ENCODE results near the gene PAPSS2. TPM values are rescaled to one million over a fixed set of nuclear protein-coding genes. Genes with fewer than 3 reads are reported as not detected.

PAPSS2 gene
- total RNA-seq, 1 donor from 2014 or later: 7.3 TPM

DNA sequence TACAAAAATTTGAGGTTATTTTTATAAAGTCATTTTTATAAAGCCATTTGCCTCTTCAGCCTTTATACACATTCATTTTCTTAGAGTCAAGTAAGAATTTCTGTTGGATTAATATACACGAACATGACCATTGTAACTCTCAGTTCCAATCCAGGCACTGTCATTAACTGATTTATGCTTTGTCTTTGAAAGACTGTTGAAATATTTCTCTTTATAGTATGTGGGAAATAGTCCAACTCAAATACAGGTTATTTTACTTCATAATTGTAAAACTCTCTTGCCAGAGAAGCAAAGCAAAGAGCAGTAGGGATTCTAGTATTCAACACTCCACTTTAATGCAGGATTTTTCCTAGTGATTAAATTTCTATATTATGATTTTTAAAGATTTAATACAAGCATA is 36.5 kb upstream of the PAPSS2 start:
- Mint-ChIP-seq H3K36me3 (ENCODE audit: insufficient read depth) (no peaks in the 10 kb centered on the region), H3K9me3 (ENCODE audit: low read depth) (no peaks in the 10 kb centered on the region), H3K4me1 (ENCODE audit: low read depth) (peaks cover 17% of the 10 kb centered on the region), H3K27ac (no peak overlapping the region), H3K4me3 (ENCODE audit: low read depth) (no peak overlapping the region), H3K27me3 (no peaks in the 10 kb centered on the region)
- no peak for TF ChIP-seq CTCF (IDR thresholded peaks at IDR 0.05; ENCODE audit: unreplicated experiment)
- DNase-seq (ENCODE audit: low spot score, unreplicated experiment): no peak

DNA sequence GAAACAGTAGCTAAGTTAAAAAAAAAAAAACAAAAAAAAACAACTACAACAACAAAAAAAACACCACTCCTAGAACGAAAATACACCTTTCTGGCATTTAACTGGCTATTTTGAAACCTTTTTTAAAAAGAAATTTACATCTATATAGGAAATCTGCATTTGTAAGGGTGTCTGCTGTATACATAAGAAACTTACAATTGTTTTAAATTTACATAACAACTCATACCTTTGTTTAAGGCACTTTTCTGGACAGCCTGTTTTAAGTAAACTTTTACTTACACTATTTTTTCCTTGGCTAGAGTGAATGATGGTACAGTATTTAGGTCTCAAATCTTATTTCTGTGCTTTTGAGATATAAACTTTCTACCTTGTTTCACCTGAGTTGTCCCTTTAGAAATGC is 34.0 kb upstream of the PAPSS2 start:
- H3K27me3 Mint-ChIP-seq: no peaks in the 10 kb centered on the region
- no peaks in the 10 kb centered on the region for H3K9me3 Mint-ChIP-seq (ENCODE audit: low read depth)
- H3K4me3 Mint-ChIP-seq (ENCODE audit: low read depth): no peak overlapping the region
- no peak for DNase-seq (ENCODE audit: low spot score, unreplicated experiment)
- H3K27ac Mint-ChIP-seq: no peak overlapping the region
- no peaks in the 10 kb centered on the region for H3K36me3 Mint-ChIP-seq (ENCODE audit: insufficient read depth)
- H3K4me1 Mint-ChIP-seq (ENCODE audit: low read depth): no peaks in the 10 kb centered on the region
- no peak for TF ChIP-seq CTCF (IDR thresholded peaks at IDR 0.05; ENCODE audit: unreplicated experiment)

GRCh38 chr10:87626422-87626892 is 33.2 kb upstream of the PAPSS2 start:
- no peak overlapping the region for H3K27ac Mint-ChIP-seq
- no peaks in the 10 kb centered on the region for H3K4me1 Mint-ChIP-seq (ENCODE audit: low read depth)
- no peaks in the 10 kb centered on the region for H3K27me3 Mint-ChIP-seq
- no peak overlapping the region for H3K4me3 Mint-ChIP-seq (ENCODE audit: low read depth)
- DNase-seq (ENCODE audit: low spot score, unreplicated experiment): no peak
- H3K36me3 Mint-ChIP-seq (ENCODE audit: insufficient read depth): no peaks in the 10 kb centered on the region
- TF ChIP-seq CTCF (IDR thresholded peaks at IDR 0.05; ENCODE audit: unreplicated experiment): no peak
- no peaks in the 10 kb centered on the region for H3K9me3 Mint-ChIP-seq (ENCODE audit: low read depth)

DNA sequence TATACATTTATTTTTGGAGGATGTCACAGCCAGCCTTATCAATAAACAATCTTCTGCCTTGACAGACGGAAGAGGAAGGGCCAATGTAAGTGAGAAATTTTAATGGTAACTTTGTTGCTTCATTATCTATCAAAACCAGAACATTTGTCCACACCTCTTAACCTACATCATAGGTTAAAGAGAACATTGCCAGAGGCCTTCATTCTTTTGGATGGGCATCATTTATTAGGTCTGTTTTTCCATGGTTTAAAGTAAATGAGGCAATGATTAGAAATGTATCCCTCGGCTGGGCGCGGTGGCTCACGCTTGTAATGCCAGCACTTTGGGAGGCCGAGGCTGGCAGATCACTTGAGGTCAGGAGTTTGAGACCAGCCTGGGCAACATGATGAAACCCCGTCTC is 29.5 kb upstream of the PAPSS2 start:
- no peaks in the 10 kb centered on the region for H3K36me3 Mint-ChIP-seq (ENCODE audit: insufficient read depth)
- H3K4me1 Mint-ChIP-seq (ENCODE audit: low read depth): no peaks in the 10 kb centered on the region
- peaks cover 3% of the 10 kb centered on the region for H3K27me3 Mint-ChIP-seq
- H3K27ac Mint-ChIP-seq: no peak overlapping the region
- TF ChIP-seq CTCF (IDR thresholded peaks at IDR 0.05; ENCODE audit: unreplicated experiment): no peak
- H3K4me3 Mint-ChIP-seq (ENCODE audit: low read depth): no peak overlapping the region
- peaks cover 6% of the 10 kb centered on the region for H3K9me3 Mint-ChIP-seq (ENCODE audit: low read depth)
- DNase-seq (ENCODE audit: low spot score, unreplicated experiment): no peak

- no peak for DNase-seq (ENCODE audit: low spot score, unreplicated experiment)
- no peaks in the 10 kb centered on the region for H3K36me3 Mint-ChIP-seq (ENCODE audit: insufficient read depth)
- TF ChIP-seq CTCF (IDR thresholded peaks at IDR 0.05; ENCODE audit: unreplicated experiment): no peak
- peaks cover 10% of the 10 kb centered on the region for H3K27me3 Mint-ChIP-seq
- no peak overlapping the region for H3K4me3 Mint-ChIP-seq (ENCODE audit: low read depth)
- H3K27ac Mint-ChIP-seq: no peak overlapping the region
- H3K9me3 Mint-ChIP-seq (ENCODE audit: low read depth): peaks cover 6% of the 10 kb centered on the region
- H3K4me1 Mint-ChIP-seq (ENCODE audit: low read depth): no peaks in the 10 kb centered on the region
Measured at GRCh38 chr10:87632454-87632853, 27.2 kb upstream of the PAPSS2 start.
